ENCODE results near the gene HYCC1.

DNA sequence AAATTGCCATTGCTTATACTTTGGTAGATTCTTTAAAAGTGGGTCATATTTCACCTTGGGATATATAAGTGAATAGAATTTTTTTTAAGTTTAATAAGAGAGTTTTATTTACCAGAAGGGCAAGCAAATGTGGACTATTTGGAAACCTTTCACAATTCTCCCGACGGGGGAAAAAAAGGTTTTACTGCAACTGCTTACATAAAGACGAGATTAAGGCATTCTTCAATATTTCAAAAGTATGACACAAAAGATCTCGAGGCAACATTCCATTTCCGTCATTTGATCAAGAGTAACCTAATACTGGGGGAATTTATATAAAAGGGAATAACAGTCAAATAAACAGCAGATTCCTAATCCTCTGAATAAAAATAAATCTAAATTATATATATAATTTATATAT is 28.5 kb downstream of the HYCC1 start:
- TF ChIP-seq TEAD4 (CRISPR knock-in tag; IDR thresholded peaks at IDR 0.05) (no peak), NR1H2 (CRISPR knock-in tag; IDR thresholded peaks at IDR 0.05) (no peak), CTCF (IDR thresholded peaks at IDR 0.05) (no peak), SP1 (CRISPR knock-in tag; conservative IDR thresholded peaks at IDR 0.05) (no peak), NFE2L1 (CRISPR knock-in tag; IDR thresholded peaks at IDR 0.05) (no peak), ZNF232 (CRISPR knock-in tag; IDR thresholded peaks at IDR 0.05) (no peak), ZNF281 (CRISPR knock-in tag; IDR thresholded peaks at IDR 0.05) (no peak), ATF2 (CRISPR knock-in tag; IDR thresholded peaks at IDR 0.05; ENCODE audit: borderline replicate concordance, low read depth) (no peak)

Data from WTC11 (cell line).